Liver (tissue), 9 donors: ENCODE results near the gene NHLRC1. TPM values are rescaled to one million over a fixed set of nuclear protein-coding genes. Genes with fewer than 3 reads are reported as not detected.

Experiments
- DNase-seq: peaks from one replicate; pipeline ENCODE4 v3.0.0-alpha.2; 2017; ENCODE audit warnings: low spot score
- H3K27ac ChIP-seq, 2 donors: one replicate each; pipeline ENCODE4 v1.7.0; 2013; ENCODE audit warnings: inconsistent platforms in 2 of 2, low read length in 2 of 2, control low read depth in 1 of 2, low read depth in 1 of 2, mild to moderate bottlenecking in 1 of 2
- H3K27me3 ChIP-seq, 4 donors: one replicate each; pipeline versions ENCODE4 v1.6.1 to v1.7.0; 2013; ENCODE audit warnings: low read length in 3 of 4, inconsistent platforms in 1 of 4, mild to moderate bottlenecking in 1 of 4, moderate library complexity in 1 of 4; ENCODE audit not compliant: control insufficient read depth in 4 of 4, insufficient read depth in 4 of 4
- H3K36me3 ChIP-seq, 4 donors: one replicate each; pipeline versions ENCODE4 v1.6.1 to v1.7.0; 2013; ENCODE audit warnings: low read length in 3 of 4, mild to moderate bottlenecking in 3 of 4, low read depth in 1 of 4, moderate library complexity in 1 of 4; ENCODE audit not compliant: control insufficient read depth in 4 of 4, insufficient read depth in 3 of 4
- H3K4me1 ChIP-seq, 4 donors: one replicate each; pipeline versions ENCODE4 v1.6.1 to v1.7.0; 2013; ENCODE audit warnings: low read length in 3 of 4, mild to moderate bottlenecking in 3 of 4, moderate library complexity in 1 of 4; ENCODE audit not compliant: control insufficient read depth in 4 of 4, insufficient read depth in 4 of 4
- H3K4me3 ChIP-seq, 3 donors: one replicate each; pipeline versions ENCODE4 v1.6.1 to v1.7.0; 2013; ENCODE audit warnings: low read length in 3 of 3, control low read depth in 1 of 3, low read depth in 1 of 3, mild to moderate bottlenecking in 1 of 3
- H3K9ac ChIP-seq, 2 donors: one replicate each; pipeline ENCODE4 v1.7.0; 2013; ENCODE audit warnings: low read length in 2 of 2, mild to moderate bottlenecking in 2 of 2, moderate library complexity in 2 of 2, control low read depth in 1 of 2, low read depth in 1 of 2
- H3K9me3 ChIP-seq, 4 donors: one replicate each; pipeline versions ENCODE4 v1.6.1 to v1.7.0; 2013; ENCODE audit warnings: low read length in 3 of 4; ENCODE audit not compliant: control insufficient read depth in 4 of 4
- FOXA1 ChIP-seq: IDR thresholded peaks from 2 replicates; pipeline ENCODE4 v1.6.1; 2016; ENCODE audit warnings: antibody characterized with exemption
- FOXA2 ChIP-seq: IDR thresholded peaks from 2 replicates; pipeline ENCODE4 v1.6.1; 2016; ENCODE audit warnings: antibody characterized with exemption
- GABPA ChIP-seq, 2 donors: IDR thresholded peaks in 1 of 2; conservative IDR thresholded peaks in 1 of 2; 2 replicates each; pipeline ENCODE4 v1.6.1; 2016; ENCODE audit warnings: antibody characterized with exemption in 2 of 2, mild to moderate bottlenecking in 1 of 2, moderate library complexity in 1 of 2
- HNF4A ChIP-seq, 2 donors: conservative IDR thresholded peaks; 2 replicates each; pipeline ENCODE4 v1.6.1; 2016; ENCODE audit warnings: antibody characterized with exemption in 2 of 2, mild to moderate bottlenecking in 2 of 2
- JUND ChIP-seq, 2 donors: IDR thresholded peaks; 2 replicates each; pipeline ENCODE4 v1.6.1; 2016; ENCODE audit warnings: antibody characterized with exemption in 2 of 2
- MAX ChIP-seq: IDR thresholded peaks from 2 replicates; pipeline ENCODE4 v1.6.1; 2016; ENCODE audit warnings: antibody characterized with exemption
- RAD21 ChIP-seq, 2 donors: IDR thresholded peaks; 2 replicates each; pipeline ENCODE4 v1.6.1; 2016; ENCODE audit warnings: antibody characterized with exemption in 2 of 2, mild to moderate bottlenecking in 2 of 2
- REST ChIP-seq: IDR thresholded peaks from 2 replicates; pipeline ENCODE4 v1.6.1; 2016; ENCODE audit warnings: antibody characterized with exemption, mild to moderate bottlenecking
- RXRA ChIP-seq, 2 donors: IDR thresholded peaks; 2 replicates each; pipeline ENCODE4 v1.6.1; 2017 to 2018; ENCODE audit warnings: antibody characterized with exemption in 2 of 2, mild to moderate bottlenecking in 1 of 2
- SP1 ChIP-seq: IDR thresholded peaks from 2 replicates; pipeline ENCODE4 v1.6.1; 2018; ENCODE audit warnings: antibody characterized with exemption, mild to moderate bottlenecking
- TAF1 ChIP-seq: conservative IDR thresholded peaks from 2 replicates; pipeline ENCODE4 v1.6.1; 2016; ENCODE audit warnings: antibody characterized with exemption, mild to moderate bottlenecking
- ZBTB33 ChIP-seq: IDR thresholded peaks from 2 replicates; pipeline ENCODE4 v1.6.1; 2016; ENCODE audit warnings: antibody characterized with exemption
- WGBS: extraction: QIAGEN DNeasy Blood & Tissue Kit; methylation state at CpG from one replicate; pipeline ENCODE4 v1.1.7; 2013; 5-methylcytosine and 5-hydroxymethylcytosine counted together
- polyA plus RNA-seq, 2 donors: library from polyadenylated mRNA; stranded (reverse) in 1 of 2; unstranded in 1 of 2; fragments of 200-250 nt in 1 of 2; fragments of >200 nt in 1 of 2; fragmentation: Nextera tagmentation in 1 of 2; extraction: Ambion mirVana in 1 of 2; gene quantifications; one replicate each; pipeline versions ENCODE4 v1.2.1 to v1.2.3, GENCODE V29; 2013 to 2015
- total RNA-seq, 2 donors: library from RNA; depleted of rRNA; stranded (reverse); fragments of >200 nt; gene quantifications; one replicate each; pipeline ENCODE4 v1.2.3, GENCODE V29; 2014
- TF ChIP-seq, protein P1 (sequence below): fragments of 150-350 bp; IDR thresholded peaks from 2 replicates; pipeline ENCODE4 v1.5.1; 2017; ENCODE audit warnings: improper control_type of control experiment, low read depth, low read length; ENCODE audit not compliant: missing input control
- donor health status: healthy.
- donor health status: healthy.
- donor health status: healthy.
- donor health status: healthy.
- donor health status: healthy.

The NHLRC1 gene
- total and polyA plus RNA-seq, 4 donors = 2.1 to 4.4 (median 3.0) TPM

- TF ChIP-seq REST = no peak
Measured at GRCh38 chr6:18119236-18119635, 3.2 kb downstream of the NHLRC1 start (continued).

GRCh38 chr6:18118330-18118729 lies 4.1 kb downstream of the NHLRC1 start:
- H3K27ac ChIP-seq = no peak overlapping the region
- TF ChIP-seq RXRA (IDR thresholded peaks at IDR 0.05) = peak; percentile 63 to 70
- TF ChIP-seq SP1 = peak; percentile 34
- TF ChIP-seq, protein P1, sequence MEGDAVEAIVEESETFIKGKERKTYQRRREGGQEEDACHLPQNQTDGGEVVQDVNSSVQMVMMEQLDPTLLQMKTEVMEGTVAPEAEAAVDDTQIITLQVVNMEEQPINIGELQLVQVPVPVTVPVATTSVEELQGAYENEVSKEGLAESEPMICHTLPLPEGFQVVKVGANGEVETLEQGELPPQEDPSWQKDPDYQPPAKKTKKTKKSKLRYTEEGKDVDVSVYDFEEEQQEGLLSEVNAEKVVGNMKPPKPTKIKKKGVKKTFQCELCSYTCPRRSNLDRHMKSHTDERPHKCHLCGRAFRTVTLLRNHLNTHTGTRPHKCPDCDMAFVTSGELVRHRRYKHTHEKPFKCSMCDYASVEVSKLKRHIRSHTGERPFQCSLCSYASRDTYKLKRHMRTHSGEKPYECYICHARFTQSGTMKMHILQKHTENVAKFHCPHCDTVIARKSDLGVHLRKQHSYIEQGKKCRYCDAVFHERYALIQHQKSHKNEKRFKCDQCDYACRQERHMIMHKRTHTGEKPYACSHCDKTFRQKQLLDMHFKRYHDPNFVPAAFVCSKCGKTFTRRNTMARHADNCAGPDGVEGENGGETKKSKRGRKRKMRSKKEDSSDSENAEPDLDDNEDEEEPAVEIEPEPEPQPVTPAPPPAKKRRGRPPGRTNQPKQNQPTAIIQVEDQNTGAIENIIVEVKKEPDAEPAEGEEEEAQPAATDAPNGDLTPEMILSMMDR = no peak
- TF ChIP-seq FOXA1 = no peak
- TF ChIP-seq MAX = peak; percentile 10
- TF ChIP-seq RAD21 (IDR thresholded peaks at IDR 0.05) = peak; percentile 45 to 63
- peak; percentile 41 for TF ChIP-seq FOXA2
- TF ChIP-seq GABPA (IDR thresholded peaks at IDR 0.05 in 1 of 2, conservative IDR thresholded peaks at IDR 0.05 in 1 of 2) = no peak
- TF ChIP-seq HNF4A (conservative IDR thresholded peaks at IDR 0.05) = peak; percentile 89 to 91
- no peak for TF ChIP-seq ZBTB33
- TF ChIP-seq TAF1 = no peak
- peak; percentile 24 to 69 for TF ChIP-seq JUND (IDR thresholded peaks at IDR 0.05)
- H3K9ac ChIP-seq = no peak overlapping the region
- H3K4me3 ChIP-seq = no peak overlapping the region
- no peaks in the 10 kb centered on the region for H3K27me3 ChIP-seq
- WGBS = 31% methylated on average over 3 of the region's 3 CpGs
- H3K9me3 ChIP-seq = no peaks in the 10 kb centered on the region
- no peaks in the 10 kb centered on the region for H3K36me3 ChIP-seq
- peaks cover 0 to 12% (median 6%) of the 10 kb centered on the region in 4 donors for H3K4me1 ChIP-seq
- DNase-seq = no peak

GRCh38 chr6:18117136-18117535 lies 5.3 kb downstream of the NHLRC1 start:
- no peak for DNase-seq
- TF ChIP-seq GABPA (IDR thresholded peaks at IDR 0.05 in 1 of 2, conservative IDR thresholded peaks at IDR 0.05 in 1 of 2) = no peak
- TF ChIP-seq ZBTB33 = no peak
- 95% methylated on average over 5 of the region's 5 CpGs for whole genome bisulfite sequencing
- no peaks in the 10 kb centered on the region for H3K27me3 ChIP-seq
- no peaks in the 10 kb centered on the region for H3K36me3 ChIP-seq
- peaks cover 0 to 8% (median 3%) of the 10 kb centered on the region in 4 donors for H3K4me1 ChIP-seq
- H3K9me3 ChIP-seq = no peaks in the 10 kb centered on the region
- H3K4me3 ChIP-seq = no peak overlapping the region
- H3K9ac ChIP-seq = no peak overlapping the region
- no peak overlapping the region for H3K27ac ChIP-seq
